Transverse colon (tissue), 4 donors: Measurements from ENCODE around the gene DNAJC28. TPM values are rescaled to one million over a fixed set of nuclear protein-coding genes. Genes with fewer than 3 reads are reported as not detected.

ENCODE experiments used
- DNase-seq: peaks from one replicate; pipeline ENCODE4 v3.0.0-alpha.2; 2019
- H3K27ac ChIP-seq, 4 donors: fragments of 200-600 bp; sonication (generic); 2 replicates each; pipeline ENCODE4 v1.5.1; 2016 to 2018; ENCODE audit warnings: inconsistent platforms in 4 of 4
- H3K27me3 ChIP-seq: fragments of 200-600 bp; sonication (generic); 2 replicates; pipeline ENCODE4 v1.5.1; 2017; ENCODE audit warnings: inconsistent platforms
- H3K36me3 ChIP-seq, 4 donors: fragments of 200-600 bp; sonication (generic); 2 replicates each; pipeline ENCODE4 v1.5.1; 2017 to 2019; ENCODE audit warnings: inconsistent platforms in 4 of 4
- H3K4me1 ChIP-seq, 4 donors: fragments of 200-600 bp; sonication (generic); 2 replicates each; pipeline ENCODE4 v1.5.1; 2017 to 2020; ENCODE audit warnings: inconsistent platforms in 4 of 4
- H3K4me3 ChIP-seq, 4 donors: fragments of 200-600 bp; sonication (generic); 1 replicate in 1 of 4; 2 replicates in 3 of 4; pipeline versions ENCODE4 v1.5.1 to v1.6.1; 2017 to 2019; ENCODE audit warnings: inconsistent platforms in 4 of 4
- H3K9me3 ChIP-seq, 2 donors: fragments of 200-600 bp; sonication (generic); 2 replicates each; pipeline ENCODE4 v1.5.1; 2017 to 2019; ENCODE audit warnings: inconsistent platforms in 2 of 2
- EP300 ChIP-seq: sonication (generic); formaldehyde crosslinking; IDR thresholded peaks from one replicate; pipeline ENCODE4 v1.6.1; 2017; ENCODE audit warnings: antibody characterized with exemption, low read depth
- POLR2A ChIP-seq: fragments of 450-650 bp; IDR thresholded peaks from one replicate; pipeline ENCODE4 v1.6.1; 2016; ENCODE audit warnings: antibody characterized with exemption, mild to moderate bottlenecking, moderate library complexity
- POLR2AphosphoS5 ChIP-seq, 3 donors: sonication (generic); formaldehyde crosslinking; IDR thresholded peaks; one replicate each; pipeline ENCODE4 v1.6.1; 2016; ENCODE audit warnings: antibody characterized with exemption in 3 of 3
- WGBS, 2 donors: methylation state at CpG; one replicate each; pipeline ENCODE4 v1.1.5; 2018; ENCODE audit warnings: low coverage in 1 of 2; 5-methylcytosine and 5-hydroxymethylcytosine counted together
- in situ Hi-C, 4 donors: fragments of 200-750 bp; cut with MboI; loops; one replicate each; pipeline versions ENCODE4 v1.15.0 to v1.15.1; 2017; ENCODE audit warnings: low sequenced_read_pairs in 3 of 4, low pct_ligation_motif_present in 1 of 4, low pct_unique_long_range_greater_than_20kb in 1 of 4
- intact Hi-C: fragments of 100-400 bp; cut with DNase I; formaldehyde crosslinking; loops from one replicate; pipeline ENCODE4 v1.15.1; 2023; ENCODE audit warnings: low total_unique reads
- total RNA-seq, 4 donors: library from RNA; depleted of rRNA; stranded (reverse); fragments of >200 nt; gene quantifications; one replicate each; pipeline ENCODE4 v1.1.0, GENCODE V29; 2016
- TF ChIP-seq, protein P1 (sequence below), 5 experiments: fragments of 200-600 bp in 3 of 5; fragments of 450-650 bp in 2 of 5; sonication (generic) in 3 of 5; IDR thresholded peaks; 1 replicate in 2 of 5; 2 replicates in 3 of 5; pipeline ENCODE4 v1.5.1; 2016 to 2017; ENCODE audit warnings: antibody characterized with exemption in 5 of 5, inconsistent platforms in 3 of 5, mild to moderate bottlenecking in 2 of 5, moderate library complexity in 1 of 5

DNAJC28 gene
- total RNA-seq, 4 donors from 2014 or later, result 3.0 to 3.7 TPM; not detected in 2

DNA sequence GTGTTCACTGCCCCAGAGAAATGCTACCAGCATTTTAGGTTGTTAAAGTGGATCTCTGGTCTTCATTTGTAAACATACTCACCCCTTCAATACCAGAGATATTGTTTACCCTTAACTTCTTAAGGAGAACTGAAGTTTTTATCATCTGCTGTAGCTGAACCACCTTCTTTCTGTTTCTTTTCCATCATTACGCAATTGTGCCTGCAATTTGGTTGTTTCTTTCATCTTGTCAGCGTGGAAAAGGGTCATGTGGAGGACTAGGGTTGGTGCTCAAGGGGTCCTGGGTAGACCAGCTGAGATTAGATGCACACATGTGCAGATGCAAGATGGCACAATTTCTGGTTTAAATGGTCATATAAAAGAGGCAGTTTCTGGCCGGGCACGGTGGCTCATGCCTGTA lies 27.4 kb upstream of the DNAJC28 start:
- no peak for DNase-seq
- in situ Hi-C loops (no loop called here), intact Hi-C loops (no loop called here)
- TF ChIP-seq, protein P1, sequence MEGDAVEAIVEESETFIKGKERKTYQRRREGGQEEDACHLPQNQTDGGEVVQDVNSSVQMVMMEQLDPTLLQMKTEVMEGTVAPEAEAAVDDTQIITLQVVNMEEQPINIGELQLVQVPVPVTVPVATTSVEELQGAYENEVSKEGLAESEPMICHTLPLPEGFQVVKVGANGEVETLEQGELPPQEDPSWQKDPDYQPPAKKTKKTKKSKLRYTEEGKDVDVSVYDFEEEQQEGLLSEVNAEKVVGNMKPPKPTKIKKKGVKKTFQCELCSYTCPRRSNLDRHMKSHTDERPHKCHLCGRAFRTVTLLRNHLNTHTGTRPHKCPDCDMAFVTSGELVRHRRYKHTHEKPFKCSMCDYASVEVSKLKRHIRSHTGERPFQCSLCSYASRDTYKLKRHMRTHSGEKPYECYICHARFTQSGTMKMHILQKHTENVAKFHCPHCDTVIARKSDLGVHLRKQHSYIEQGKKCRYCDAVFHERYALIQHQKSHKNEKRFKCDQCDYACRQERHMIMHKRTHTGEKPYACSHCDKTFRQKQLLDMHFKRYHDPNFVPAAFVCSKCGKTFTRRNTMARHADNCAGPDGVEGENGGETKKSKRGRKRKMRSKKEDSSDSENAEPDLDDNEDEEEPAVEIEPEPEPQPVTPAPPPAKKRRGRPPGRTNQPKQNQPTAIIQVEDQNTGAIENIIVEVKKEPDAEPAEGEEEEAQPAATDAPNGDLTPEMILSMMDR (IDR thresholded peaks at IDR 0.05), result no peak
- TF ChIP-seq POLR2AphosphoS5 (IDR thresholded peaks at IDR 0.05) (no peak), EP300 (no peak), POLR2A (no peak)
- 95 to 100% methylated on average over 4 of the region's 4 CpGs for WGBS, 2 donors
- no peak overlapping the region for H3K27ac ChIP-seq
- H3K36me3 ChIP-seq, result peaks cover 0 to 60% (median 15%) of the 10 kb centered on the region in 4 donors
- H3K9me3 ChIP-seq, result no peaks in the 10 kb centered on the region
- H3K4me1 ChIP-seq, result no peaks in the 10 kb centered on the region
- H3K27me3 ChIP-seq, result no peaks in the 10 kb centered on the region
- H3K4me3 ChIP-seq, result no peak overlapping the region

DNA sequence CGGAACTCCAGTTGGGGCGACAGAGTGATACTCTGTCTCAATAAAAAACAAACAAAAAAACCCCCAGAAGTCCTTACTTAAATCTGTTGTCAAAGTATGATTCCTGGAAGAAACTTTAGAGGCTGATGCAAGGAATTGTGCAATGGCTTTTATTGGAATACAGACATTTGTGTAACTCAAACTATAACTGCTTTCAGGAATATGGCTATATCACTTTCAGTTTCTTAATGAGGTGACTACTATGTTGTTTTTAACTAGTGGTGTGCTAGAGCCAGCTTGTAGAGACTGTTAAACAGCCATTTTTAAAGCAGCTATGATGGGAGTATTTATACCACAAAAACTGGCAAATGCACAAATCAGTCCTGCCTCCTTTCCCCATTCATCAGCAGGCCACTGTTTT lies 22.7 kb upstream of the DNAJC28 start:
- Histone ChIP-seq H3K4me3 (no peak overlapping the region), H3K27me3 (no peaks in the 10 kb centered on the region), H3K36me3 (peaks cover 0 to 73% (median 20%) of the 10 kb centered on the region in 4 donors), H3K4me1 (no peaks in the 10 kb centered on the region), H3K9me3 (no peaks in the 10 kb centered on the region), H3K27ac (no peak overlapping the region)
- in situ Hi-C loops, result no loop called here
- WGBS, 2 donors, result 73 to 85% methylated on average over 2 of the region's 2 CpGs
- DNase-seq, result no peak
- intact Hi-C loops, result no loop called here
- TF ChIP-seq POLR2AphosphoS5 (IDR thresholded peaks at IDR 0.05) (no peak), POLR2A (no peak), EP300 (no peak)
- TF ChIP-seq, protein P1 (IDR thresholded peaks at IDR 0.05), result no peak

DNA sequence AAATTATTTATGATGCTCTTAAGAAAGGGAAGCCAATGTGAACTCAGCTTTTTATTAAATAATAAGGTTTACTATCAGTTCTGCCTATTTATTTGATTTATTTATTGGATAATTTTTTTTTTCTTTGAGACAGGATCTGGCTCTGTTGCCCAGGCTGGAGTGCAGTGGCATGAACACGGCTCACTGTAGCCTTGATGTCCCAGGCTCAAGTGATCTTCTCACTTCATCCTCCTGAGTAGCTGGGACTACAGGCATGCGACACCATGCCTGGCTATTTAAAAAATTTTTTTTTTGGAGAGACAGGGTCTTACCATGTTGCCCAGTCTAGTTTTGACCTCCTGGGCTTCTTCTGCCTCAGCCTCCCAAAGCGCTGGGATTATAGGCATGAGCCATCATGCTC lies 21.0 kb upstream of the DNAJC28 start:
- Histone ChIP-seq H3K27ac (no peak overlapping the region), H3K36me3 (peaks cover 0 to 66% (median 15%) of the 10 kb centered on the region in 4 donors), H3K4me3 (no peak overlapping the region), H3K27me3 (no peaks in the 10 kb centered on the region), H3K9me3 (no peaks in the 10 kb centered on the region), H3K4me1 (no peaks in the 10 kb centered on the region)
- no peak for DNase-seq
- TF ChIP-seq POLR2AphosphoS5 (IDR thresholded peaks at IDR 0.05) (no peak), POLR2A (no peak), EP300 (no peak)
- TF ChIP-seq, protein P1 (IDR thresholded peaks at IDR 0.05), result no peak
- intact Hi-C loops, result no loop called here
- WGBS, 2 donors, result 99 to 100% methylated on average over 1 to 3 of the region's 3 CpGs
- in situ Hi-C loops, result no loop called here

DNA sequence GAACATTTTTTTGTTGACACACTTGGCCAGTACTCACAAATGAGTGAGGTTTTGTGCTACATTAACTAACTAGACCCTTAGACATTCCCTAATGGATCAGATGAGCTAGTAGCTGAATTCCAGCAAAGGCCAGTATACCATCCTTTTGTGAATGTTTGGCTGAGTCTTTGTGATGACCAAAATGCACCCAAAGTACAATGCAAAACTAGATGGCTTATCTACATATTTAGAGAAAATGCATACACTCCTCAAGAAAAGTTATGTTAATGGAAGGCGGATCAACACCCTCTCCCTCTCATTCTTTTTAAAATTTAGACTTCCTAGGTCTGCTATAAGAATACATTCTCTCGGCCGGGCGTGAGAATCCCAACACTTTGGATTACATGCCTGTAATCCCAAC lies 20.1 kb upstream of the DNAJC28 start:
- Histone ChIP-seq H3K36me3 (peaks cover 0 to 58% (median 11%) of the 10 kb centered on the region in 4 donors), H3K4me1 (no peaks in the 10 kb centered on the region), H3K9me3 (no peaks in the 10 kb centered on the region), H3K27me3 (no peaks in the 10 kb centered on the region), H3K27ac (no peak overlapping the region), H3K4me3 (no peak overlapping the region)
- TF ChIP-seq POLR2A (no peak), POLR2AphosphoS5 (IDR thresholded peaks at IDR 0.05) (no peak), EP300 (no peak)
- TF ChIP-seq, protein P1 (IDR thresholded peaks at IDR 0.05), result no peak
- DNase-seq, result no peak
- 99 to 100% methylated on average over 1 to 4 of the region's 4 CpGs for WGBS, 2 donors
- in situ Hi-C loops, result no loop called here
- intact Hi-C loops, result no loop called here
